DMS153 treated with DMSO at 0.1 percent for 48 hours (cell line): Measurements from ENCODE around the gene KLHL40.

Experiments used
- DNase-seq: peaks from one replicate; lab custom pipeline; 2025; ENCODE audit not compliant: unreplicated experiment; lab: John Stamatoyannopoulos, UW

The KLHL40 gene

GRCh38 chr3:42702066-42702951 lies 17.0 kb downstream of the KLHL40 start, which contains the start of gene HHATL:
Gene HHATL, minus strand, starts transcription at chr3:42702798. Its CDS starts 1,972 bp downstream, at chr3:42700826.
- DNase-seq = no peak

DNA sequence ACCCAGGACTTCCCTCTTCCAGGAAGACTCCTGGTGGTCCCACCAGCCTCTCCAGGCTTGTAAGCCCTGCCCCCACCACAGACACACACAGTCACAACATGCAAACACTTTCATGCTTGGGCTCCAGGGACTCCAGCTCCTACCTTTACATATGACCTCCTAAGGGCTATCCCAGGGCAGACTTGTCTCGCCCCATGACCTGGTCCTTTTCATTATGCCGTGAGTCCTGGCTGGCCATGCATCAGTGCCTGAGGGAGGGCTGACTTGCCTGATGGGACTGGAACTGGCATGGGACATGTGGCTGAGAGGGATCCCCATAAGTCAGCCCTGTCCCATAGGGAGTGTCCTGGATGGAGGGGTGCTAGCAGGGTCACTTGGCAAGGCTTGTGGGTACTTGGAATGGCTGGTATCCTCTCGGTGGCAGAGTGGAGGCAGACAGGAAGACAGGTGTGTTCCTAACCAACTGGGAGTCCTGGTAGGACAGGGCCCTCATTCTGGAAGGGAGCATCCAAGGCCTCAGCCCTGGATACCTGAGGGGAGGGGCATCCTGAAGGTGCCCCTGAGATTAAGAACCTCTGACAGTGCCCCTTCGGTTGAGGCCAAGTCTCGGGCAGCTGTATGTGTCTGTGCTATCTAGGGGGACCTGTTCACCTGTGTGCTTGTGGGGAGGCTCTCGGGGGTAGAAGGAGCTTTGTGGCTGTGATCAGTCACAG lies 17.8 kb downstream of the KLHL40 start:
- DNase-seq = no peak

DNA sequence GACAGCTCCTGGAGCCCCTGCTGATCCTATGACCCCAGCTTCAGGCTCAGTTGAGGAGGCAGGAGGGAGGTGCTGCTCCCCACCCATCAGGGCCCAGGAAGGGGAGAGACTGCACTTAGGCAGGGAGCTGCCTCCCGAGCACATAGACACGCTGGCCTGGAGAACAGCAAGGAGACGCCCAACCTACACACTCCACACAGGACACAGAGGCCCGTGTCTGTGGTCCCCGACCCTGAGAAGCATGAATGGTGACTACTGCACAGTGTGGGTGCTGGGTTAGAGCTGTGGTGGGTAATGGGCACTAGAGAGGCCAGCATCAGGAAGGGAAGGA lies 18.3 kb downstream of the KLHL40 start:
- no peak for DNase-seq

GRCh38 chr3:42704136-42704841 lies 19.0 kb downstream of the KLHL40 start:
- DNase-seq = no peak

GRCh38 chr3:42705058-42705767 lies 19.9 kb downstream of the KLHL40 start:
- DNase-seq = no peak

DNA sequence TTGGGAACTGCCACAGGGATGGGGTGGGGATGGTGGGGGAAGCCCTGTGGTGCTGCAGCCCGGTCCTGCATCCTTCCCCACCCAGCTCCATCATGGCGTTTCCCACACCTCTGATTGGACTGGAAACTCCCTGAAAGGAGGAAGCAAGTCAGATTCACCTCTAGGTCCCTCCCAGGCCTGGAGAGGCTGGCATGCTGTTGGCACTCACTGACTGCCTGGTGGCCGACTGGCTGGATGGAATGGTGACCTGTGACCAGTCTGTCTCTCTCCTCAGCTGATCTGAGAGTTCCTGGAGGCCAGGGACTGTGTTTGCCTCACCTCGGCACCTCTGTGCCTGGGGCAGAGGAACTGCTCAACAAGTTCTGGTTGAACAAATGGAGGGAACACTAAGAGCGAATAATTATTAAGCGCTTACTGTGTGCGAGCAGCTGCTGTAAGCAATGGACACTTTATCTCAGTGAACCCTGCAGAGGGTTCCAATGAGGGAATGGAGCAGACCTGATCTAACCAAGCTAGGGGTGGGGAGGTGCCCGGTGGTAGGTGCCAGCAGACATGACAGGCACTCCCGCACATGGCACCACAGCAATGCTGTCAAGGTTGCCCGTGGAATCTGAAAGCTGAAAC lies 20.7 kb downstream of the KLHL40 start:
- no peak for DNase-seq

DNA sequence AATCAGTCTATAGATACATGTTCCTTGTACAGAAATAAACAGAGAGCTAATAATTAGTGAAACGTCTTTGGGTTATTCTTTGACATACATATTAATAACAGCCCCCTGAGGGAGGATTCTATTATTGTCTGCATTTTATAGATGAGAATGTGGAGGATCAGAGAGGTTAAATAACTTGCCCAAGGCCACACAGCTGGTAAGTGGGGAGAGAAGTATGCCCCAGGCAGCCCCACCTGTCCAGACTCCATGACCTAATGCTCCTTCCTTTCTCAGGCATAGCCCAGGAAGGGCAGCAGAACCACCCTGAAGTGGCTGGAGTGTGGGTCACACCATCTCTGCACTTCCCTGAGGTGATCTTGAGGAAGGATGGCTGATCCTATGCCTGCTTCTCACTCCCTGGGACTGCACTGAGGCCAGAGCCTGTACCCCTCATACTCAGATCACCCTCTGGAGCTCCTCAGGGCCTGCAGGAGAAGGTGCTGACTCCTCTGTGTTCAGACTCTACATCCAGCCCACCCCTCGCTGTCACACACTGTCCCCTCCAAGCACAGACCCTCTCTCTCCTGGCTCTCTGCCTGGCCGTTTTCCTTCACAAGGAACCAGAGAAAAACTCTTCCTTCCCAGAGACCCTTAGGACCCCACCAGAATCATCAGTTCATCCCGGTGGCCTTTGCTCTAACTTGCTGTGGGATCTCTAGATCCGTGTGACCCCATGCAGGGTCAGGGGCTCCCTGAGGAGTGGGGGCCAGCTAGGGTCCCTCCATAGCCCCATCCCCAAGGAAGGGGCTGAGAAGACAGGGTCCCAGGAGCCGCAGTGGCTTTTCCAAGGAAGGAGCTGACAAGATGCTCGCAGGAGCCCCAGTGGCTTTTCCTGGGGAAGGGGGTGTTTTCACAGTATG lies 21.6 kb downstream of the KLHL40 start:
- DNase-seq = no peak

GRCh38 chr3:42707620-42708355 lies 22.5 kb downstream of the KLHL40 start:
- DNase-seq = no peak

DNA sequence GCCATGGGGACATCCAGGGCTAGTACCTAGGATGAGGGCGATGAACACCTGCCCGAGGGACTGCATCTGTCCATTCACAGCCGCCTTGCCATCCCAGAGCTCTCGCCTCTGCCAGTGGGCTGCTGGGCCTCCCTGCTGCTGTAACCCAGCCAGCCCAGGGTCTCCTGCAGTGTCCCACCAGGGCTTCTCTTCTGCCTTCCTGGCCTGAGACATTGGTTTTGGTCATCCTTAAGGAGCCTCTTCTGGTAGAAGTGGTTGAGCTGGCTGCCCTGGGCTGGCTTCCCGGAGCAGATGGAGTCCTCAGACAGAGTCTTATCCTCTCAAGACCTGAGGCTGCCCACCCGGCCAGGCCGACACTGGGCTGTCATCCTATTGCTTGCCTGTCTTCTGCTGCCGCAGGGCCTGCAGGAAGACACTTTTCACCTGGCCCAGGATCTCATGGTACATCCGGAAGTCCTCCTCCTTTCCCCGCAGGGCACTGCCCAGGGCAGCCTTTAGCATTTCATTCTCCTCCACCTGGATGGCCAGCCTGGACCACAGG lies 23.3 kb downstream of the KLHL40 start:
- DNase-seq = no peak

GRCh38 chr3:42709621-42710020 lies 24.3 kb downstream of the KLHL40 start:
- DNase-seq = no peak

DNA sequence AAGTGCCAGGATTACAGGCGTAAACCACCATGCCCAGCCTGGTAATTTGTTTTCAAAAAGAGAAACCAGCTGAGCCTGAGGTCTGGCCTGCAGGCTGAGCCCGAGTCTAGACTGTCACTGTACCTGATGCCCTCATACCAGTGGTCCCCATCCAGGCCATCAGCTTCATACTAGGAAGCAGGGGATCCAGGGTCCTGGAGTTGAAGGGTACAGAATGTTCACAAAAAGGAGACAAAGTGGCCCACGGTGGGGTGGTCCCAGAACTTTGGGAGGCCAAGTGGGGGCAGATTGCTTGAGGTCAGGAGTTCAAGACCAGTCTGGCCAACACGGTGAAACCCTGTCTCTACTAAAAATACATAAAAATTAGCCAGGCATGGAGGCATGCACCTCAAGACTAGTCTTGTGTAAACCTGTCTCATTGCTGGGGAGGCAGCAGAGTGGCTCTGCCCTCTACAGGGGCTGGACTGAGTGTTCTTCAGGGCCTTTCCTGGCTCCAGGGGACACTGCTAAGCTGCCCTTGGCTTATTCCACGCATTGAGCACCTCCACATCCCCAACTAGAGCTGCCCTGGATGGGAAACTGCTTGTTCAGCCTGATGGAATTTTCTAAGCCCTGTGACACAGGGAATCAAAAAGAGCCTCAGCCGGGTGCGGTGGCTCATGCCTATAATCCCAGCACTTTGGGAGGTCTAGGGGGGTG lies 25.1 kb downstream of the KLHL40 start:
- no peak for DNase-seq

GRCh38 chr3:42711491-42712343 lies 26.4 kb downstream of the KLHL40 start:
- no peak for DNase-seq

GRCh38 chr3:42712344-42712648 lies 27.0 kb downstream of the KLHL40 start:
- no peak for DNase-seq

DNA sequence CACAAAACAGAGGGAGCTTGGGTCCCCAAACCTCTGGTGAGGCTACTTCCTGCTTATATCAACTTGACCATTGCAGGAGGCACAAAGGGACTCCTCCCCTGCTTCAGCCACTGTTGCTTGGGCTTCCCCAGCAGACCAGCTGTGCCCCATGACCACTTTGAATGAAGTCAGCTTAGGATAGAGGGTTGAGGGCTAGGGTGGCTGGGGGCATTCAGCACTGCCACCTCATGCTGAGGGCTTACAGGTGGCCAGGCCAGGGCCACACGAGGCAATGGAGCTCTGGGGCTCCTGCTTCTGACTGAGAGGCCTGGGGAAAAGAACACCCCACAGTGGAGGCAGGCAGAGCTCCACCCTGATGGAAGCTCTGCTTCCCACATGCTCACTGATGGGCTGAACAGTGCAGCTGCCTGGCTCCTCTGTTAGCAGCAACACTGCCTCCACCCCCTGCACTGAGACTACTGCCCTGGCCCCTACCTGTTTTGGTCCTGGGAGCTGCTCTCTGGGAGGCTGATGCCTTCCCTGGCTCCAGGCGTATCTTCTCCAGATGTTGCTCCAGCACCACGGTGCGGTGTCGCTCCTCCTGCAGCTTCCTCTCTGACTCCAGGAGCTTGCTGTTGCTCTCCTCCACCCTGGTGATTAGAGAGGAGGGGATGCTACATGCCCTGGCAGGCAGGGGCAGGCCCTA lies 27.5 kb downstream of the KLHL40 start:
- no peak for DNase-seq

DNA sequence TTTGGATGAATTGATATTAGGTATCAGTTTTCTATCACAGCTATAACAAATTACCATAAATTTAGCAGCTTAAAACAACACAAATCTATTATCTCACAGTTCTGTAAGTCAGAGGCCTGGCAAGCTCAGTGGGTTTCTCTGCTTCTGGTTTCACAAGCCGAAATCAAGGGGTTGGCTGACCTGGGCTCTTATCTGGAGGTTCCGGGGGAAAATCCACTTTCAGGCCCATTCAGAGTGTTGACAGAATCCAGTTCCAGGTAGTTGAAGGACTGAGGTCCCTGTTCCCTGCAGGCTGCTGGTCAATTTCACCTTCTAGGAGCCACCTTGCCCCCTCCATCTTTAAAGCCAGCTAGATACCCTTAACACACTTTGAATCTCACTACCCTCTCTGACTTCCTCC lies 28.4 kb downstream of the KLHL40 start:
- no peak for DNase-seq

- no peak for DNase-seq
These were observed 29.0 kb downstream of the KLHL40 start for GRCh38 chr3:42714171-42714852.
